HG03378 (cell line): Measurements from ENCODE around the gene GOLGA6B.
"Not testable (repeated sequence)": the region's sequence is repeated elsewhere in the genome, so short reads cannot be mapped to it uniquely, and the experiment has no call there.

Experiments
- ATAC-seq: cut with Tn5 transposase; IDR thresholded peaks from one replicate; pipeline ENCODE4 v1.9.1; 2021; ENCODE audit warnings: mild to moderate bottlenecking, moderate library complexity; ENCODE audit not compliant: unreplicated experiment

Gene GOLGA6B

DNA sequence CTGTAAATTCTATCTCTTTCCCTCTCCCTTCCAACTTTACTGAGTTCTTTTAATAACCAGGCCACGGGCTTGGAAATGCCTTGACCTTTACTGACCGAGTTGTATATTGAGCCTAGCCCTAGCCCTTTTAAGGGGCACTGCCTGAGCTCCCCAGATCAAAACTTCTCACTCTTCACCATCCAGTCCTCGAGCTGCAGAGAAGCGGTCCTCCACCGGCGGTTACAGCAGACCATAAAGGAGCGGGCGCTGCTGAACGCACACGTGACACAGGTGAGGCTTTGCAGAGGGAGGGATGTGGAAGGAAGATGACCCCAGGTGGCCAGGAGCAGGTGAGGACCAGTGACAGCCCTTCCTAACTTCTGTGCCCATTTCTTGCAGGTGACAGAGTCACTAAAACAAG, 6.6 kb downstream of the GOLGA6B start:
- ATAC-seq, result not testable (repeated sequence)

DNA sequence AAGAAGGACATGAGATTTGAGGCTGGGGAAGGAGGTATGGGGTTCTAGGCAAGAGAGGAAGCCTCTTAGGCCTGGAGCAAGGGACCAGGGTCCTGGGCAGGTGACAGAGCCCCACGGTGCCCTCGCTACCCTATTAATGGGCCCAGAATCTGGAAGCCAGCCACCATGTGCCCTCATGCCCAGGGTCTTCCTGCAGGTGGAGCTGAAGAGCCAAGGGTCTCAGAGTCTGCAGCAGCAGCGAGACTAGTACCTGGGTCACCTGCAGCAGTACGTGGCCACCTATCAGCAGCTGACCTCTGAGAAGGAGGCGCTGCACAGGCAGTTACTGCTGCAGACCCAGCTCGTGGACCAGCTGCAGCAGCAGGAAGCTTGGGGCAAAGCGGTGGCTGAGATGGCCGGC, 9.4 kb downstream of the GOLGA6B start:
- ATAC-seq, result not testable (repeated sequence)

GRCh38 chr15:72665706-72666105, 11.2 kb downstream of the GOLGA6B start:
- not testable (repeated sequence) for ATAC-seq

GRCh38 chr15:72669803-72670202, 15.3 kb downstream of the GOLGA6B start:
- not testable (repeated sequence) for ATAC-seq

DNA sequence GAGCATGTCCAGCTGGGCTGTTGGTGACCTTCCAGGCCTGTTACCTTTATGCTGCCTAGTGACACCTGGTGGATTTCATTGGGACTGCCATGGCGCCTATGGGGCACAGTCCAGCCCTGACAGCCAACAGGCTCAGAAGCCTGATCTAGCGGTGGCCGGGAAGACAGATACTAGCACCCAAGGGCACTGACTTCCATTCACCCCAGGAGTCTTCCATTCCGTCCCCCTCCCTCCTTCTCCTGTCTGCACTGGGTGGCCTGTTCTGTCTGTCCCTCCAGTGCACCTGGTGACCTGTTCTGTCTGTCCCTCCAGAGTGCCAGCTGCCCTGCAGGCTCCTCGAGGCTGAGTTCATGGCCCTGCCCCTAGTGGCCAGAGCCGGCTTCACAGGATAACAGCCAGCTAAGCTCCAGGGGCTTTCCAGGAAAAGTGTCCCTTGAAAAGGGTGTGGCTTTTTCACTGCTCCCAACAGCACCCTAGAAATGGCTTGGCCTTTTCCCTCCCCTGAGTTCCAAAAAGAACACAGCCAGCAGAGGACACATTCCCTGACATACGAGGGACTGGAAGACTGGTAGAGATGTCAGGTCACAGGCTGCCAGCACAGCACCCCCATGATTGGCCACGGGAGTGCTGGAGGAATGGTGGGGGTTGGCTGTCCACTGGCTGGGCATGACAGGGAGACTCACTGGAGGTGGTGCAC, 16.3 kb downstream of the GOLGA6B start:
- peak; percentile 78 for ATAC-seq

DNA sequence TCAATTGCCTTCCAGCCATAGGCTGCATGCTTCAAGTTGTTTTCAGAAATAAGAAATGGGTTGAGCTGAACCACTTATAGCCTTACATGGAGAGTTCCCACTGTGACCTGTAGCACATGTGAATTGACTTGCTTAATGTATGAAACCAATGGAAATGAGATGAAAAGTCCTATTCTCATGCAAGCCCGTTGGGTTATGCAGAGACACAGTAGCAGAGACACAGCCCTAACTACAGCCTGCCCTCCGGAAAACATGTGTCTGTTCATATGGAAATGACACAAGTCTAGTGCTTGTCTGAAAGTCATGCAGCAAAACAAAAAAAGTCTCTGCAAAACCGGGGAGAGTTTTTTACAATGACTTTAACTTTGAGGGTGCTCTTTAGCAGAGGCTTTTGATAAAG, 17.0 kb downstream of the GOLGA6B start:
- ATAC-seq, result no peak

GRCh38 chr15:72676838-72677237, 22.3 kb downstream of the GOLGA6B start:
- ATAC-seq, result no peak

DNA sequence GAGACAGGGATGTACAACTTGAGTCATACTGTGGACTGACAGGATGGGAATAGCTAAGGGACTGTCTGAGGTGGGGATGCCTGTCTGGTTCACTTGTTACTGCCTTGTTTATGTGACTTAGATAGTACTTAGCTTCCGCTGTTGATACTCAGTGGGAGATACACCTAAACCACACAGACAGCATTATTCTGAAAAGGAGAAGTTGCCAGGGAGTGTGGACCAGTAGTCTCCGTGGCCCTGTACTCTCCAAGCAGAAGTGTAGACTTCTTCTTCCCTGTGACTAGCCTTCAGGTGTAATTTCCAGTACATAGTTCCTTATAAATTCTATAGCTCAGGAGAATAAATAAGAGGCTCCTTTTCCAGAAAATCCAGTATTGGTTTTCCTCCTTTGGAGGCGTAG, 26.4 kb downstream of the GOLGA6B start:
- no peak for ATAC-seq

- ATAC-seq, result no peak
These were observed 28.3 kb downstream of the GOLGA6B start for GRCh38 chr15:72682772-72683171.

DNA sequence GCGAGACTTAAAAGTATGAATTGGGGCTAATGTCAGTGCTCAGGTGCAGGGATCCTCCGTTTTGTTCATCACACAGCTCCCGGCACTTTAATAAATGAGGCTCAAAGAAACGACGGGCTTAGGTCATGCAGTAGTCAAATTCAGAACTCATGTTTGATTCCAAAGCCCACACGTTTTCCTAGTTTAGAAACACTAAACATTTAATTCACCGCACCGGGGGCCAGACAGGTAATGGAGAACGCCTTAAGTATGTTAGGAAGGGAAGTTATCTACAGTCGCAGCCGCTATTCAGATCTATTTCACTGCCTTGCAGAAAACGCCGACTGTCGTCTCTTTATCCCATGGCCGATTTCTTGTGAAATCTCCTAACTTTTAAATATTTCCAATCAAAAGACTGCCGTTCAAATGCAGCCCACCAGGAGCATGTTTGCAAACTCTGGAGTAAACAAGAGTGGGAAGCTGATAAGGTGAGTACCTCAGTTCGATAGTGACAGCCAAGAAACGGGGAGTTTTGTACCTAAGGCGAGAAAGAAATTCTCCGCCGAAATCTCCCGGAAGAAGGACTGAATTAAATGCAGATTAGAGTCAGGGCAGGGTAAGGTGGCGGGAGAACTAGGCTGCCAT, 30.9 kb downstream of the GOLGA6B start:
- no peak for ATAC-seq

DNA sequence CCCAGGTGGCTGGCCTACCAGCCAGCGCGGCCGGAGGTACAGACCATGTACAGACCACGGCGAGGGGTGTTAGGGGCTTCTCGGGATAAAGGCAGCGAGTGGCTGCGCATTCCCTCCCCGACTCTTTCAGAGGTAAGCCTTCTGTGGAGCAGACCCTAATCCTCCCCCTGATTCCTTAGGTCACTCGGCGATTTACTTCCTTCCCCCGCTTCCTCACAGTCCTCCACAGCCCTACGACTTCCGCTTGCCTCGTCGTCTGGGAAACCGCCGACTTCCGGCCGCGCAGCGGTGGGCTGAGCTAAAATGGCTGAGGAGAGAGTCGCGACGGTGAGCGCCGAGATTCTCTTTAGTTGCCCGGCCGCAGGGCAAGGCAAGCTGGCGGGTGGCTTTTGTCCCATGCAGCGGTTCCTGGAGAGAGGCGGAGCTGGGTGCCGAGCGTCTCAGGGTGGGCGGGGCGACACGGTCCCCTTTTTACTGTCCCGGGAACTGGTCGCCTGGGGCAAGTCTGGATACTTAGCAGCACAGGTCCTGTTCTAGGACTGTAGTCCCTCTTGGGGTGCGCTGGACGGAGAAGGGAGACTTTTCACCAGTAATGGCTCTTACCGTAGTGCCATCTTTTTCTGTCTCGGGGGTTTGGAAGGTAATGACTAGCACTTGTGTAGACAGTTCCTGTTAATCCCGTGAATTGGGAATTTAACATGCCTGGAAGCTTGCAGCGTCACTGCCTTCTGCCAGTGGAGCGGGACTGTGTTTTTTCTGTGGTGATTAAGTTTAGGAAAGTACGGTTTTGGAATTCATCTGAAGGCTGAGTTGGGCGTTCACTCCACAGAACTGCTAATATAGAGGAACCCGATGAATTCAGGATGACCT, 31.7 kb downstream of the GOLGA6B start, which contains the start of the genes BBS4 and HIGD2B:
Gene BBS4 (plus strand): TSS at position 283 of the 870 bp plus-strand sequence. CDS start 21 bp downstream, at position 304.
Gene HIGD2B (minus strand): TSS at position 258 of the 870 bp plus-strand sequence. CDS start 9,808 bp downstream, outside the sequence.
- peak; percentile 86 for ATAC-seq

GRCh38 chr15:72688697-72689096, 34.2 kb downstream of the GOLGA6B start:
- ATAC-seq, result no peak

- no peak for ATAC-seq
These were observed 36.4 kb downstream of the GOLGA6B start for GRCh38 chr15:72690938-72691337.

- ATAC-seq, result no peak
These were observed 44.4 kb downstream of the GOLGA6B start for GRCh38 chr15:72698938-72699337.

DNA sequence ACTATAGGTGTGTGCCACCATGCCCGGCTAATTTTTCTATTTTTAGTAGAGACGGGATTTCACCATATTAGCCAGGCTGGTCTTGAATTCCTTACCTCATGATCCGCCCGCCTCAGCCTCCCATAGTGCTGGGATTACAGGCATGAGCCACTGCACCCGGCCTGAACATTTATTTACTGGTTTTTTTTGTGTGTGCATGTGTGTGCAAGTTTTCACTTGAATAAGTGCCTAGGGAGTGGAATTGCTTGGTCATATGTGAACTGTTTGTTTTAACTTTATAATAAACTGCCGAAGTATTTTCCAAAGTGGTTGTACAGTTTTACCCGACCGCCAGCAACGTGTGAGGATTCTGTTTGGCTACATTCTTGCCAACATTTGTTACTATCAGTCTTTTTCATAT, 45.6 kb downstream of the GOLGA6B start:
- ATAC-seq, result no peak

DNA sequence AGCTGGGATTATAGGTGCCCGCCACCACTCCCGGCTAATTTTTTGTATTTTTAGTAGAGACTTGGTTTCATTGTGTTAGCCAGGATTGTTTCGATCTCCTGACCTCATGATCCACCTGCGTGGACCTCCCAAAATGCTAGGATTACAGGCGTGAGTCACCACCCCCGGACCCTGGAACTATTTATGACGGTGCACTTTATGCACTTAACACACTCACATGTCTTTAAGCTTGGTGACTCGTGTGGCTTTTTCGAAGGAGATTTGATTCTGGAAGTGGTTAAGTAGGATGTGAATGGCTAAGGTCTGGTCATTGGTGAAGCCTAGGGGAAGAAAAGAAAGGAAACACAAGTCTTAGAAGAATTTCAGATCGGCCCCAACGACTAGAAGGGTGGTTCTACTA, 51.8 kb downstream of the GOLGA6B start:
- ATAC-seq, result no peak

DNA sequence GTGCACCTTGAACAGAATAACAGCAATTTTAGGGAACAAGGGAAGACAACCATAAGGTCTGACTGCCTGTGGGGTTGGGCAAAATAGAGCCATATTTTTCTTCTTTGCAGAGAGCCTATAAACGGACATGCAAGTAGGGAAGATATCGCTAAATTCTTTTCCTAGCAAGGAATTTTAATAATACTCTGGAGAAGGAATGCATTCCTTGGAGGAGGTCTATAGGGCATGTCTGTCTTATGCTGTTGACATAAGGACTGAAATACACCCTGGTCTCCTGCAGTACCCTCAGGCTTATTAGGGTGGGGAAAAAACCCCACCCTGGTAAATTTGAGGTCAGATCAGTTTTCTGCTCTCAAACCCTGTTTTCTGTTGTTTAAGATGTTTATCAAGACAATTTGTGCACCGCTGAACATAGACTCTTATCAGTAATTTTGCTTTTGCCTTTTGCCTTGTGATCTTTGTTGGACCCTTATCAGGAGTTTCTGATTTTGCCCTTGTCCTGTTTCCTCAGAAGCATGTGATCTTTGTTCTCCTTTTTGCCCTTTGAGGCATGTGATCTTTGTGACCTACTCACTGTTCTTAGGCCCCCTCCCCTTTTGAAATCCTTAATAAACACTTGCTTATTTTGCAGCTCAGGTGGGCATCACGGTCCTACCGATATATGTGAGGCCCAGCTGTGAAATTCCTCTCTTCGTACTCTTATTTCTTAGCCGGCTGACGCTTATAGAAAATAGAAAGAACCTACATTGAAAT, 54.2 kb downstream of the GOLGA6B start:
- not testable (repeated sequence) for ATAC-seq
